Measurements from ENCODE around the gene ACTL7A. TPM values are rescaled to one million over a fixed set of nuclear protein-coding genes. Genes with fewer than 3 reads are reported as not detected.

ACTL7A gene
- total and polyA plus RNA-seq, 2 of the 4 experiments (the other 2 are of a cell fraction), result not detected

GRCh38 chr9:108867116-108867515 lies 5.0 kb downstream of the ACTL7A start:
- Histone ChIP-seq H3K14ac (replicated peaks; ENCODE audit: low read depth, low read length) (no peak overlapping the region), H2AK5ac (ENCODE audit: low read depth, low read length) (no peak overlapping the region), H2BK5ac (ENCODE audit: low read depth, low read length, poor library complexity, severe bottlenecking) (no peak overlapping the region), H3K36me3 (ENCODE audit: control insufficient read depth, insufficient read depth, low read length) (peaks cover 10% of the 10 kb centered on the region), H2BK15ac (ENCODE audit: low read depth, low read length) (no peak overlapping the region), H2BK120ac (ENCODE audit: low read depth, low read length) (no peak overlapping the region), H4K20me1 (ENCODE audit: insufficient read depth, low read length) (no peaks in the 10 kb centered on the region), H3K4me3 (ENCODE audit: insufficient read depth, low read depth, low read length) (no peak overlapping the region), H2AK9ac (replicated peaks; ENCODE audit: low read depth, low read length, poor library complexity) (no peak overlapping the region), H3K4me2 (ENCODE audit: low read depth, low read length) (no peak overlapping the region), H3K4me1 (ENCODE audit: control insufficient read depth, insufficient read depth, low read length) (peaks cover 5% of the 10 kb centered on the region; the same call in 1 of the 2 replicates), H3K23ac (ENCODE audit: low read depth, low read length) (no peak overlapping the region), H4K8ac (ENCODE audit: low read depth in 2 of 2, low read length in 2 of 2) (no peak overlapping the region), H3K4ac (ENCODE audit: low read depth, low read length) (no peak overlapping the region), H3K9me3 (ENCODE audit: control insufficient read depth, insufficient read depth, low read length) (no peaks in the 10 kb centered on the region; the same call in 1 of the 2 replicates), H3K9me1 (ENCODE audit: insufficient read depth, low read length) (peaks cover 6% of the 10 kb centered on the region; the same call in 1 of the 2 replicates), H3K9ac (ENCODE audit: low read depth, low read length) (no peak overlapping the region), H4K5ac (ENCODE audit: low read depth, low read length) (no peak overlapping the region), H3K56ac (ENCODE audit: extremely low read depth, insufficient read depth, low read length) (no peak overlapping the region), H2AFZ (replicated peaks; ENCODE audit: low read length, poor library complexity) (no peak overlapping the region), H3K27ac (ENCODE audit: insufficient read depth, low read length) (no peak overlapping the region), H2BK20ac (ENCODE audit: low read depth, low read length) (no peak overlapping the region), H3K79me1 (ENCODE audit: low read depth in 1 of 2, low read length in 2 of 2) (no peaks in the 10 kb centered on the region), H3K18ac (ENCODE audit: low read depth, low read length) (no peak overlapping the region), H3K27me3 (ENCODE audit: control insufficient read depth, insufficient read depth, low read length) (no peaks in the 10 kb centered on the region), H4K91ac (ENCODE audit: insufficient read depth, low read depth, low read length) (no peak overlapping the region)
- dilution Hi-C loops (cut with HindIII; ENCODE audit: low sequenced_read_pairs, unreplicated experiment), result no loop called here
- TF ChIP-seq CEBPB (IDR thresholded peaks at IDR 0.05; ENCODE audit: low read depth, low read length), result no peak
- no peak for TF ChIP-seq MAFK (IDR thresholded peaks at IDR 0.05; ENCODE audit: low read depth, low read length)
- no peak for TF ChIP-seq ELK1 (IDR thresholded peaks at IDR 0.05; ENCODE audit: borderline replicate concordance, low read depth, low read length)
- TF ChIP-seq RAD21 (IDR thresholded peaks at IDR 0.05; ENCODE audit: low read length), result no peak
- no peak for TF ChIP-seq RCOR1 (IDR thresholded peaks at IDR 0.05; ENCODE audit: insufficient replicate concordance, low read length)
- no peak for TF ChIP-seq CTCF (conservative IDR thresholded peaks at IDR 0.05; ENCODE audit: low read depth, low read length)
- no peak for TF ChIP-seq BHLHE40 (IDR thresholded peaks at IDR 0.05; ENCODE audit: low read depth, low read length)
- no peak for TF ChIP-seq MXI1 (IDR thresholded peaks at IDR 0.05; ENCODE audit: borderline replicate concordance, low read depth, low read length)
- no peak for TF ChIP-seq CHD1 (IDR thresholded peaks at IDR 0.05; ENCODE audit: low read depth, low read length)
- no peak for TF ChIP-seq SMC3 (IDR thresholded peaks at IDR 0.05; ENCODE audit: low read depth, low read length)
- TF ChIP-seq RFX5 (IDR thresholded peaks at IDR 0.05; ENCODE audit: low read depth, low read length), result no peak
- TF ChIP-seq FOS (IDR thresholded peaks at IDR 0.05; ENCODE audit: low read depth, low read length), result no peak
- ATAC-seq (ENCODE audit: low read depth), result no peak
- DNase-seq, result no peak
- in situ Hi-C loops (cut with MboI; ENCODE audit: low sequenced_read_pairs), result no loop called here
- POLR2A ChIA-PET (ENCODE audit: unreplicated experiment), result no interaction called here
- intact Hi-C loops (cut with micrococcal nuclease), result no loop called here
- no TSS peak for BruUV-seq (replicated peaks)
- CTCF ChIA-PET, result no interaction called here

All from IMR-90 (cell line).